ENCODE data around the gene ANO1. TPM values are rescaled to one million over a fixed set of nuclear protein-coding genes. Genes with fewer than 3 reads are reported as not detected.

The ANO1 gene
- total RNA-seq, 1 experiment from 2014 or later: 41.7 TPM

- TF ChIP-seq EZH2phosphoT487 (IDR thresholded peaks at IDR 0.05; ENCODE audit: borderline replicate concordance): no peak
- no peak for TF ChIP-seq MAX (IDR thresholded peaks at IDR 0.05)
- TF ChIP-seq POLR2AphosphoS5 (IDR thresholded peaks at IDR 0.05; ENCODE audit: low read depth, low read length): no peak
- no peak for TF ChIP-seq EZH2 (IDR thresholded peaks at IDR 0.05)
Observed at GRCh38 chr11:70140711-70141485, 62.8 kb downstream of the ANO1 start (continued).

GRCh38 chr11:70141486-70142220 is 63.5 kb downstream of the ANO1 start:
- Histone ChIP-seq H3K9ac (ENCODE audit: low read length) (peak overlapping the region; percentile 23; the same call in 1 of the 2 replicates), H3K79me2 (ENCODE audit: insufficient read depth, low read length) (no peaks in the 10 kb centered on the region), H3K36me3 (ENCODE audit: control insufficient read depth in 1 of 2, insufficient read depth in 2 of 2, low read length in 2 of 2) (no peaks in the 10 kb centered on the region), H3K4me2 (ENCODE audit: low read length) (peak overlapping the region; percentile 34), H3K27ac (ENCODE audit: low read depth, low read length) (peak overlapping the region; percentile 34; the same call in 1 of the 2 replicates), H3K9me3 (ENCODE audit: control insufficient read depth in 1 of 2, insufficient read depth in 1 of 2, low read depth in 1 of 2, low read length in 2 of 2) (no peaks in the 10 kb centered on the region), H3K4me1 (ENCODE audit: control insufficient read depth in 1 of 2, insufficient read depth in 2 of 2, low read length in 2 of 2) (peaks cover 23 to 45% of the 10 kb centered on the region in 2 experiments), H3K4me3 (replicated peaks in 1 of 2; ENCODE audit: low read depth in 1 of 2, low read length in 2 of 2) (no peak overlapping the region), H4K20me1 (ENCODE audit: insufficient read depth) (no peaks in the 10 kb centered on the region), H2AFZ (ENCODE audit: low read depth, low read length, poor library complexity, severe bottlenecking) (no peak overlapping the region), H3K27me3 (ENCODE audit: insufficient read depth, low read length) (no peaks in the 10 kb centered on the region), H3K9me2 (ENCODE audit: insufficient read depth) (no peaks in the 10 kb centered on the region)
- ATAC-seq (no peak), DNase-seq (ENCODE audit: low read depth, low spot score) (no peak)
- RAD21 ChIA-PET (ENCODE audit: low non-redundant PET in 1 of 2, low total read pairs in 2 of 2, uncharacterized antibody in 2 of 2, unreplicated experiment in 2 of 2): no interaction called here
- POLR2A ChIA-PET: no interaction called here
- no TSS peak for BruUV-seq (replicated peaks)
- intact Hi-C loops (cut with micrococcal nuclease): loop anchor here (1.0 kb wide), 1 partner anchor 196 kb away; no protein-coding TSS in a partner anchor
- CTCF ChIA-PET: no interaction called here
- TF ChIP-seq SIN3A (IDR thresholded peaks at IDR 0.05; ENCODE audit: low read depth) (no peak), ZFX (IDR thresholded peaks at IDR 0.05) (no peak), REST (IDR thresholded peaks at IDR 0.05; ENCODE audit: low read depth) (no peak), CBX3 (IDR thresholded peaks at IDR 0.05; ENCODE audit: low read depth) (no peak), EZH2 (IDR thresholded peaks at IDR 0.05) (no peak), SP1 (IDR thresholded peaks at IDR 0.05; ENCODE audit: low read depth) (no peak), EGR1 (IDR thresholded peaks at IDR 0.05; ENCODE audit: low read depth) (no peak), FOSL1 (IDR thresholded peaks at IDR 0.05; ENCODE audit: low read depth) (no peak), ZBTB33 (IDR thresholded peaks at IDR 0.05; ENCODE audit: extremely low read depth, insufficient replicate concordance, low read length) (no peak), JUND (IDR thresholded peaks at IDR 0.05) (no peak), ZNF274 (IDR thresholded peaks at IDR 0.05; ENCODE audit: low read depth, low read length) (no peak), YY1 (IDR thresholded peaks at IDR 0.05; ENCODE audit: extremely low read depth, insufficient replicate concordance, low read depth, low read length) (no peak), ELF1 (IDR thresholded peaks at IDR 0.05; ENCODE audit: borderline replicate concordance, low read depth) (no peak), RAD21 (IDR thresholded peaks at IDR 0.05; ENCODE audit: low read depth) (no peak), TCF7L2 (IDR thresholded peaks at IDR 0.05; ENCODE audit: borderline replicate concordance, extremely low read depth, insufficient read depth, insufficient read length) (no peak), POLR2AphosphoS5 (IDR thresholded peaks at IDR 0.05; ENCODE audit: low read depth, low read length) (no peak), SRF (IDR thresholded peaks at IDR 0.05; ENCODE audit: low read depth) (no peak), POLR2A (IDR thresholded peaks at IDR 0.05; ENCODE audit: borderline replicate concordance, extremely low read depth, insufficient read depth, insufficient read length) (no peak)

Data from HCT116 (cell line).